PC-3 (cell line): ENCODE results near the gene IFT122. TPM values are rescaled to one million over a fixed set of nuclear protein-coding genes. Genes with fewer than 3 reads are reported as not detected.

Experiments used
- ATAC-seq: fragments of 200-7000 bp; cut with Tn5 transposase; 2 replicates; pipeline ENCODE4 v1.9.1; 2020; ENCODE audit warnings: mild to moderate bottlenecking, moderate library complexity
- BruUV-seq: library from RNA; stranded (reverse); fragments of 400-500 nt; replicated peaks from 2 replicates; lab custom pipeline; 2021; lab: Mats Ljungman, UMichigan
- CTCF ChIA-PET: fragments of 300-600 bp; sonication (Branson Sonifier 250); formaldehyde crosslinking; loops from one replicate; lab custom pipeline; 2022; ENCODE audit warnings: antibody characterized with exemption; lab: Charles Lee
- POLR2A ChIA-PET: fragments of 300-600 bp; sonication (Branson Sonifier 250); formaldehyde crosslinking; loops from one replicate; lab custom pipeline; 2022; ENCODE audit warnings: antibody characterized with exemption; ENCODE audit not compliant: unreplicated experiment; lab: Charles Lee
- DNase-seq: peaks from one replicate; pipeline ENCODE4 v3.0.0-alpha.2; 2015
- H2AFZ ChIP-seq: fragments of 300-600 bp; sonication (generic); 2 replicates; pipeline ENCODE4 v1.6.0; 2016; ENCODE audit warnings: antibody characterized with exemption, low read length
- H3F3A ChIP-seq: fragments of 300-600 bp; sonication (generic); one replicate; pipeline ENCODE4 v1.6.0; 2017; ENCODE audit warnings: antibody characterized with exemption, low read length, control low read depth, mild to moderate bottlenecking; ENCODE audit not compliant: unreplicated experiment
- H3K27ac ChIP-seq: fragments of 300-600 bp; sonication (generic); 2 replicates; pipeline ENCODE4 v1.5.1; 2016; ENCODE audit warnings: mild to moderate bottlenecking, low read length
- H3K27me3 ChIP-seq: fragments of 300-600 bp; sonication (generic); 2 replicates; pipeline ENCODE4 v1.6.1; 2016; ENCODE audit warnings: low read length, mixed read lengths
- H3K36me3 ChIP-seq: fragments of 300-600 bp; sonication (generic); 2 replicates; pipeline ENCODE4 v1.6.1; 2016; ENCODE audit warnings: low read depth, mixed run types, low read length, mixed read lengths
- H3K4me1 ChIP-seq: fragments of 300-600 bp; sonication (generic); 2 replicates; pipeline ENCODE4 v1.5.1; 2016; ENCODE audit warnings: low read length; ENCODE audit not compliant: insufficient read depth
- H3K4me2 ChIP-seq: fragments of 300-600 bp; sonication (generic); 2 replicates; pipeline ENCODE4 v1.6.0; 2016; ENCODE audit warnings: low read length
- H3K4me3 ChIP-seq: fragments of 300-600 bp; sonication (generic); 2 replicates; pipeline ENCODE4 v1.5.1; 2016; ENCODE audit warnings: mild to moderate bottlenecking, low read length, mixed read lengths
- H3K79me2 ChIP-seq: fragments of 300-600 bp; sonication (generic); 2 replicates; pipeline ENCODE4 v1.6.1; 2017; ENCODE audit warnings: low read length, mixed read lengths
- H3K9ac ChIP-seq: fragments of 300-600 bp; sonication (generic); 2 replicates; pipeline ENCODE4 v1.6.0; 2016; ENCODE audit warnings: mild to moderate bottlenecking, low read length
- H3K9me2 ChIP-seq: fragments of 300-600 bp; sonication (generic); replicated peaks from 2 replicates; pipeline ENCODE4 v1.6.1; 2016; ENCODE audit warnings: mixed run types, low read length, mixed read lengths
- H3K9me3 ChIP-seq: fragments of 300-600 bp; sonication (generic); 2 replicates; pipeline ENCODE4 v1.6.1; 2016; ENCODE audit warnings: low read length, mixed read lengths
- H4K20me1 ChIP-seq: fragments of 300-600 bp; sonication (generic); 2 replicates; pipeline ENCODE4 v1.6.1; 2016; ENCODE audit warnings: low read length, mixed read lengths
- EZH2 ChIP-seq: fragments of 300-600 bp; sonication (generic); IDR thresholded peaks from one replicate; pipeline ENCODE4 v1.6.1; 2017; ENCODE audit warnings: antibody characterized with exemption, mild to moderate bottlenecking, low read length; ENCODE audit not compliant: unreplicated experiment
- EZH2phosphoT487 ChIP-seq: fragments of 300-600 bp; sonication (generic); IDR thresholded peaks from 2 replicates; pipeline ENCODE4 v1.6.1; 2018; ENCODE audit warnings: mild to moderate bottlenecking, antibody characterized with exemption, low read length, borderline replicate concordance
- intact Hi-C: fragments of 100-400 bp; cut with micrococcal nuclease; formaldehyde crosslinking; loops from 2 replicates; pipeline ENCODE4 v1.9.0; 2023
- total RNA-seq: library from RNA; depleted of rRNA; stranded (reverse); fragments of >200 nt; gene quantifications from 2 replicates; pipeline ENCODE4 v1.2.3, GENCODE V29; 2014
- TF ChIP-seq, protein P1 (sequence below): fragments of 300-600 bp; sonication (generic); conservative IDR thresholded peaks from 2 replicates; pipeline ENCODE4 v1.5.1; 2017; ENCODE audit warnings: antibody characterized with exemption, low read depth, mild to moderate bottlenecking, low read length

Gene IFT122
- total RNA-seq, 1 experiment from 2014 or later = 10.2 TPM

DNA sequence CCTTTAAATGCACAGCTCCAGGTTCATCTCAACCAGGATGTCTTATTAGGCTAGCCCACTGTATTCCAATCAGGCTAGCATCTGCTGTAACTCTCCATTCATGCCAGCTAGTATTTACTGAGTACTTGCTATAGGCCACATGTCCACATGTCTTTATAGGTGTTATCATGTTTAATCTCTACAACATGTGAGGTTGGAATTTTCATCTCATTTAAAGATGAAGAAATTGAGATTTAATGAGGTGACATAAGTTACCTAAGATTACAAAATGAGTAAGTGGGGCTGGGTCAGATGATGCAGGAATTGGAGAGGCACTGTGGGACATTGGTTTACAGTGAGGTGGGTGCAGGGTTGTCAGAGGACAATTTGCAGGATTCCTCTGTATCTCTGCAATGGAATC lies 2.9 kb downstream of the IFT122 start:
- Histone ChIP-seq H3K4me3 (no peak overlapping the region), H3K9me2 (no peaks in the 10 kb centered on the region), H3K36me3 (no peaks in the 10 kb centered on the region), H4K20me1 (no peaks in the 10 kb centered on the region), H3K27ac (no peak overlapping the region), H3F3A (no peaks in the 10 kb centered on the region), H3K79me2 (peaks cover 36% of the 10 kb centered on the region), H3K4me1 (peaks cover 12% of the 10 kb centered on the region), H2AFZ (no peak overlapping the region), H3K9me3 (no peaks in the 10 kb centered on the region), H3K27me3 (no peaks in the 10 kb centered on the region), H3K9ac (no peak overlapping the region), H3K4me2 (no peak overlapping the region)
- POLR2A ChIA-PET = no interaction called here
- no peak for TF ChIP-seq EZH2phosphoT487
- TF ChIP-seq, protein P1, sequence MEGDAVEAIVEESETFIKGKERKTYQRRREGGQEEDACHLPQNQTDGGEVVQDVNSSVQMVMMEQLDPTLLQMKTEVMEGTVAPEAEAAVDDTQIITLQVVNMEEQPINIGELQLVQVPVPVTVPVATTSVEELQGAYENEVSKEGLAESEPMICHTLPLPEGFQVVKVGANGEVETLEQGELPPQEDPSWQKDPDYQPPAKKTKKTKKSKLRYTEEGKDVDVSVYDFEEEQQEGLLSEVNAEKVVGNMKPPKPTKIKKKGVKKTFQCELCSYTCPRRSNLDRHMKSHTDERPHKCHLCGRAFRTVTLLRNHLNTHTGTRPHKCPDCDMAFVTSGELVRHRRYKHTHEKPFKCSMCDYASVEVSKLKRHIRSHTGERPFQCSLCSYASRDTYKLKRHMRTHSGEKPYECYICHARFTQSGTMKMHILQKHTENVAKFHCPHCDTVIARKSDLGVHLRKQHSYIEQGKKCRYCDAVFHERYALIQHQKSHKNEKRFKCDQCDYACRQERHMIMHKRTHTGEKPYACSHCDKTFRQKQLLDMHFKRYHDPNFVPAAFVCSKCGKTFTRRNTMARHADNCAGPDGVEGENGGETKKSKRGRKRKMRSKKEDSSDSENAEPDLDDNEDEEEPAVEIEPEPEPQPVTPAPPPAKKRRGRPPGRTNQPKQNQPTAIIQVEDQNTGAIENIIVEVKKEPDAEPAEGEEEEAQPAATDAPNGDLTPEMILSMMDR = no peak
- TF ChIP-seq EZH2 = no peak
- CTCF ChIA-PET = no interaction called here
- intact Hi-C loops = loop anchor here (5.0 kb wide), 1 partner anchor 61 kb away; no protein-coding TSS in a partner anchor
- DNase-seq = no peak
- no TSS peak for BruUV-seq
- ATAC-seq = no peak

DNA sequence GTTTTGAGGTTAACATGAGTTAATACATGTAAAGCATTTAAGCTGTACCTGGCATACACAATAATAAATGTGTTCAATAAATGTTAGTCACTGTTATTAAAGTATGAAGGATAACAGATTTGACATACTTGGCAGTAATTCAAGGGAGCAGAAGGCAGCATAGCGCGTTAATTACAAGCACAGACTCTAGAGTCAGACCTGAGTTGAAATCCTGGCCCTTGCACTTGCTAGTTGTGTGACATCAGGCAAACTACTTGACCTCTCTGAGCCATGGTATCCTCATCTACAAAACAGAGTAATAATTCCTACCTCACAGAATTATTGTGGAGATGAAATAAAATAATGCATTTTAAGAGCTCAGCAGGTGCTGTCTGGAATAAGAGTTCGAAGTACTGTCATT lies 5.4 kb downstream of the IFT122 start:
- Histone ChIP-seq H3K79me2 (peaks cover 18% of the 10 kb centered on the region), H3K27ac (no peak overlapping the region), H3K4me2 (no peak overlapping the region), H3F3A (no peaks in the 10 kb centered on the region), H4K20me1 (no peaks in the 10 kb centered on the region), H3K36me3 (no peaks in the 10 kb centered on the region), H2AFZ (no peak overlapping the region), H3K4me1 (peaks cover 12% of the 10 kb centered on the region), H3K27me3 (no peaks in the 10 kb centered on the region), H3K4me3 (no peak overlapping the region), H3K9me3 (no peaks in the 10 kb centered on the region), H3K9ac (no peak overlapping the region), H3K9me2 (no peaks in the 10 kb centered on the region)
- TF ChIP-seq, protein P1 = no peak
- TF ChIP-seq EZH2 (no peak), EZH2phosphoT487 (no peak)
- ATAC-seq = no peak
- no TSS peak for BruUV-seq
- intact Hi-C loops = no loop called here
- CTCF ChIA-PET = no interaction called here
- POLR2A ChIA-PET = no interaction called here
- no peak for DNase-seq

DNA sequence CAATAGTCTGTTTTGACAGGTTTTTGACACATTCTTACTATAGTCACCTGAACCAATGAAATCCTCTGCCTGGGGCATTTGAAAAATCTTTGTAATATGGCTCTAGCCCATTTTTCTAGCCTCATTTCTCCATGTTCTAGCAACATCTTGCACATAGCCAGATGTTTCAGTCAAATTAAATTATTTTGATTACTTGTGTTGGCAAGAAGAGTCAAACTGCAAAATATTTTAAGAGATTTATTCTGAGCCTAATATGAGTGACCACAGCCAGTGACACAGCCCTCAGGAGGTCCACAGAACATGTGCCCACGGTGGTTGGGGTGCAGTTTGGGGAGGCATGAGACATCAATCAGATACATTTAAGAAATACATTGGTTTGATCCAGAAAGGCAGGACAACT lies 6.9 kb downstream of the IFT122 start:
- no peak for TF ChIP-seq EZH2phosphoT487
- TF ChIP-seq, protein P1 = no peak
- no peak for TF ChIP-seq EZH2
- ATAC-seq = no peak

More for the DNA sequence above, 6.9 kb downstream of the IFT122 start:
- Histone ChIP-seq H3K4me3 (no peak overlapping the region), H3K9me3 (no peaks in the 10 kb centered on the region), H3K9me2 (no peaks in the 10 kb centered on the region), H3K9ac (no peak overlapping the region), H2AFZ (no peak overlapping the region), H3K36me3 (no peaks in the 10 kb centered on the region), H3F3A (no peaks in the 10 kb centered on the region), H3K27me3 (no peaks in the 10 kb centered on the region), H3K4me1 (peaks cover 2% of the 10 kb centered on the region; the same call in 1 of the 2 replicates), H3K79me2 (peaks cover 3% of the 10 kb centered on the region), H4K20me1 (no peaks in the 10 kb centered on the region), H3K4me2 (no peak overlapping the region), H3K27ac (no peak overlapping the region)
- ChIA-PET POLR2A (no interaction called here), CTCF (no interaction called here)
- BruUV-seq = no TSS peak
- DNase-seq = no peak
- intact Hi-C loops = no loop called here
